ENCODE measurements around the gene IL19. TPM values are rescaled to one million over a fixed set of nuclear protein-coding genes. Genes with fewer than 3 reads are reported as not detected.

The IL19 gene
- total RNA-seq, 1 experiment from 2014 or later: not detected

DNA sequence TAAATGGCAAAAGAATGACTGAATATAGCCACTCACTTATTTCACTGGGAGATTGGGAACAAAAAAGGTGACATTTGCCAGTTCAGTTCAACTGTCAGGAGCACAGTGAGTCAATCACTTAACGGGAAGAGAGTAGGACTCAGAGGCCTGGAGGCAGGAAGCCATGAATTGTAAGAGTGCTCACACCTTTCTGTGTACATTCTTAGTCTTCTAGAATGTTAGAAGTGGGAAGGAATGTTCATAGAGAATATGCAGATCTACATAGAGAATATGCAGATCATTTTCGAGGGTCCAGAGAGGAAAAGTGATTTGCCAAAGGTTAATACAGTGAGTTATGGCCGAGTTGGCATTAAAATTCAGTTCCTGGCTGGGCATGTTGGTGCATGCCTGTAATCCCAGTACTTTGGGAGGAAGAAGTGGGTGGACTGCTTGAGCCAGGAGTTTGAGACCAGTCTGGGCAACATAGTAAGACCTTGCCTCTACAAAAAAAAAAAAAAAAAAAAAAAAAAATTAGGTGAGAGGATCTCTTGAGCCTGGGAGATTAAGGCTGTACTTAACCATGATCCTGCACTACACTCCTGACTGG lies 103.1 kb downstream of the IL19 start:
- TF ChIP-seq, protein P1, sequence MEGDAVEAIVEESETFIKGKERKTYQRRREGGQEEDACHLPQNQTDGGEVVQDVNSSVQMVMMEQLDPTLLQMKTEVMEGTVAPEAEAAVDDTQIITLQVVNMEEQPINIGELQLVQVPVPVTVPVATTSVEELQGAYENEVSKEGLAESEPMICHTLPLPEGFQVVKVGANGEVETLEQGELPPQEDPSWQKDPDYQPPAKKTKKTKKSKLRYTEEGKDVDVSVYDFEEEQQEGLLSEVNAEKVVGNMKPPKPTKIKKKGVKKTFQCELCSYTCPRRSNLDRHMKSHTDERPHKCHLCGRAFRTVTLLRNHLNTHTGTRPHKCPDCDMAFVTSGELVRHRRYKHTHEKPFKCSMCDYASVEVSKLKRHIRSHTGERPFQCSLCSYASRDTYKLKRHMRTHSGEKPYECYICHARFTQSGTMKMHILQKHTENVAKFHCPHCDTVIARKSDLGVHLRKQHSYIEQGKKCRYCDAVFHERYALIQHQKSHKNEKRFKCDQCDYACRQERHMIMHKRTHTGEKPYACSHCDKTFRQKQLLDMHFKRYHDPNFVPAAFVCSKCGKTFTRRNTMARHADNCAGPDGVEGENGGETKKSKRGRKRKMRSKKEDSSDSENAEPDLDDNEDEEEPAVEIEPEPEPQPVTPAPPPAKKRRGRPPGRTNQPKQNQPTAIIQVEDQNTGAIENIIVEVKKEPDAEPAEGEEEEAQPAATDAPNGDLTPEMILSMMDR (IDR thresholded peaks at IDR 0.05; ENCODE audit: unreplicated experiment): no peak
- Mint-ChIP-seq H3K9me3 (ENCODE audit: unreplicated experiment) (peaks cover 5% of the 10 kb centered on the region), H3K27ac (ENCODE audit: low read depth, unreplicated experiment) (peak overlapping the region; percentile 92), H3K4me1 (ENCODE audit: insufficient read depth, unreplicated experiment) (peaks cover 15% of the 10 kb centered on the region), H3K27me3 (ENCODE audit: insufficient read depth, unreplicated experiment) (no peaks in the 10 kb centered on the region), H3K4me3 (ENCODE audit: unreplicated experiment) (no peak overlapping the region), H3K36me3 (ENCODE audit: insufficient read depth, unreplicated experiment) (peaks cover 6% of the 10 kb centered on the region)
- intact Hi-C loops (cut with micrococcal nuclease): no loop called here
- ChIA-PET POLR2A (interaction anchor here (0.6 to 6.1 kb wide), 10 partner anchors 12 to 238 kb away, joined by 3 to 69 read pairs (median 4); partner anchors contain the start of gene DYRK3), CTCF (interaction anchor here (0.6 to 5.8 kb wide), 11 partner anchors 9 to 65 kb away, joined by 3 to 34 read pairs (median 8); partner anchors contain the start of gene IL20)
- BruUV-seq (replicated peaks): no TSS peak
- peak; percentile 92 for DNase-seq (ENCODE audit: unreplicated experiment)

DNA sequence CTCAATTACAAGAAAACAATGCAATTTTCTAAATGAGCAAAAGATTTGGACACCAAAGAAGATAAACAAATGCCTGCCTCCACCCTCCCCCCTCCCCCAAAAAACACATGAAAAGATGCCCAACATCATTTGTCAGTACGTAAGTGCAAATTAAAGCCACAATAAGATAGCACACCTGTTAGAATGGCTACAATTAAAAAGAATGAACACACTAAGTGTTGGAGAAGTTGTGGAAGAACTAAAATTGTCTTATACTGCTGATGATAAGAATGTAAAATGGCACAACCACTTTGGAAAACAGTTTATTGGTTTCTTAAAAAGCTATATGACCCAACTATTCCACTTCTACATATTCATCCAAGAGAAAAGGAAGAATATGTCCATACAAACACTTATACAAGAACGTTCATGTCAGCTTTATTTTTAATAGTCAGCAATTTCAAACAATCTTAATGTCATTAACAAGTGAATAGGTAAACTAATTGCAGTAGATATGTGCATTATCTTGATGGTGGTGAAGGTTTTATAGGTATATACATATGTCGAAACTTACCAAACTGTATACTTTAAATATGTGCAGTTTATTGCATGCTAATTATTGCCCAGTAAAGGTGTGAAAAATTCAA lies 105.3 kb downstream of the IL19 start:
- H3K27ac Mint-ChIP-seq (ENCODE audit: low read depth, unreplicated experiment): no peak overlapping the region
- intact Hi-C loops (cut with micrococcal nuclease): no loop called here
- peaks cover 15% of the 10 kb centered on the region for H3K4me1 Mint-ChIP-seq (ENCODE audit: insufficient read depth, unreplicated experiment)
- H3K27me3 Mint-ChIP-seq (ENCODE audit: insufficient read depth, unreplicated experiment): no peaks in the 10 kb centered on the region
- TF ChIP-seq, protein P1 (IDR thresholded peaks at IDR 0.05; ENCODE audit: unreplicated experiment): no peak
- no TSS peak for BruUV-seq (replicated peaks)
- peaks cover 6% of the 10 kb centered on the region for H3K36me3 Mint-ChIP-seq (ENCODE audit: insufficient read depth, unreplicated experiment)
- DNase-seq (ENCODE audit: unreplicated experiment): no peak
- no peak overlapping the region for H3K4me3 Mint-ChIP-seq (ENCODE audit: unreplicated experiment)
- peaks cover 12% of the 10 kb centered on the region for H3K9me3 Mint-ChIP-seq (ENCODE audit: unreplicated experiment)
- ChIA-PET CTCF (interaction anchor here (1.0 to 4.0 kb wide), 2 partner anchors 10 to 149 kb away, joined by 4 to 17 read pairs; partner anchors contain the start of gene IL20), POLR2A (interaction anchor here (0.6 to 6.1 kb wide), 2 partner anchors 10 to 137 kb away, joined by 3 to 69 read pairs; no protein-coding TSS in a partner anchor)

DNA sequence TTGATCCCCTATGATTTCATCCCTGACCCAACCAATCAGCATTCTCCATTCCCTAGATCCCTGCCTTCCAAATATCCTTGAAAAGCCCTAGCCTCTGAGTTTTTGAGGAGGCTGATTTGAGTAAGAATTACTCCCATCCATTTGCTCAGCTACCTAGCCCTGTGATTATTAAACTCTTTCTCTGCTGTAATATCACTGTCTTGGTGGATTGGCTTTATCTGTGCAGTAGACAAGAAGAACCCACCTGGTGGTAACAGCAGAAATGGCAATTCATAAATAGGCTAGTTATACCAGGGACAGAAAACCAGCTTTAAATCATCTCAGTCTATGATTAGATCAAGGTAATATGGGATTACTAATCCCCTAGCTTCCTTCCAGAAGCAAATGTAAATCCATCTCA lies 107.9 kb downstream of the IL19 start:
- no peak for DNase-seq (ENCODE audit: unreplicated experiment)
- no peaks in the 10 kb centered on the region for H3K27me3 Mint-ChIP-seq (ENCODE audit: insufficient read depth, unreplicated experiment)
- POLR2A ChIA-PET: interaction anchor here (0.6 to 1.3 kb wide), 7 partner anchors 9 to 377 kb away, joined by 3 to 5 read pairs (median 3); no protein-coding TSS in a partner anchor
- peaks cover 5% of the 10 kb centered on the region for H3K36me3 Mint-ChIP-seq (ENCODE audit: insufficient read depth, unreplicated experiment)
- no peak overlapping the region for H3K4me3 Mint-ChIP-seq (ENCODE audit: unreplicated experiment)
- TF ChIP-seq, protein P1 (IDR thresholded peaks at IDR 0.05; ENCODE audit: unreplicated experiment): no peak
- H3K9me3 Mint-ChIP-seq (ENCODE audit: unreplicated experiment): peaks cover 18% of the 10 kb centered on the region
- BruUV-seq (replicated peaks): no TSS peak
- H3K4me1 Mint-ChIP-seq (ENCODE audit: insufficient read depth, unreplicated experiment): peaks cover 19% of the 10 kb centered on the region
- intact Hi-C loops (cut with micrococcal nuclease): no loop called here
- CTCF ChIA-PET: interaction anchor here (0.5 to 4.0 kb wide), 13 partner anchors 11 to 287 kb away, joined by 3 to 17 read pairs (median 4); partner anchors contain the start of gene IL20
- no peak overlapping the region for H3K27ac Mint-ChIP-seq (ENCODE audit: low read depth, unreplicated experiment)

DNA sequence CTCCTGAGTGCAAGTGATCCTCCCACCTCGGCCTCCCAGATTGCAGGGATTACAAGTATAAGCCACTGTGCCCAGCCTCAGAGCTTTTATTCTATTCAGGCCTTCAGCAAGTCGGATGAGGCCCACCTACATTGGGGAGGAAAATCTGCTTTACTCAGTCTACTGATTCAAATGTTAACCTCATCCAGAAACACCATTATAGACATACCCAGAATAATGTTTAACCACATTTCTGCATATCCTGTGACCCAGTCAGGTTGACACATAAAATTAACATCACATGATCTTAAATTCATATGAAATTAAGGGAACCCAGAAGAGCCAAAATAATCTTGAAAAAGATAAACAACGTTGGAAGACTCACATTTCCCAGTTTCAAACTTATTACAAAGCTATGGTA lies 109.7 kb downstream of the IL19 start:
- Mint-ChIP-seq H3K36me3 (ENCODE audit: insufficient read depth, unreplicated experiment) (no peaks in the 10 kb centered on the region), H3K27me3 (ENCODE audit: insufficient read depth, unreplicated experiment) (no peaks in the 10 kb centered on the region), H3K4me3 (ENCODE audit: unreplicated experiment) (no peak overlapping the region), H3K27ac (ENCODE audit: low read depth, unreplicated experiment) (no peak overlapping the region), H3K9me3 (ENCODE audit: unreplicated experiment) (peaks cover 18% of the 10 kb centered on the region), H3K4me1 (ENCODE audit: insufficient read depth, unreplicated experiment) (peaks cover 20% of the 10 kb centered on the region)
- TF ChIP-seq, protein P1 (IDR thresholded peaks at IDR 0.05; ENCODE audit: unreplicated experiment): no peak
- ChIA-PET POLR2A (interaction anchor here (1.3 to 1.8 kb wide), 2 partner anchors 10 to 15 kb away, joined by 3 to 4 read pairs; partner anchors contain the start of gene IL20), CTCF (interaction anchor here (0.6 to 2.2 kb wide), 6 partner anchors 16 to 155 kb away, joined by 3 to 10 read pairs (median 4); partner anchors contain the start of gene IL20)
- DNase-seq (ENCODE audit: unreplicated experiment): no peak
- intact Hi-C loops (cut with micrococcal nuclease): no loop called here
- BruUV-seq (replicated peaks): no TSS peak
